Uterus (tissue), 2 donors: ENCODE results near the gene ELF4.

ENCODE experiments used
- CTCF ChIP-seq, 4 experiments: fragments of 200-600 bp in 2 of 4; fragments of 450-650 bp in 2 of 4; sonication (generic) in 2 of 4; IDR thresholded peaks; one replicate each; pipeline ENCODE4 v1.5.1; 2016 to 2019; ENCODE audit warnings: antibody characterized with exemption in 4 of 4, mild to moderate bottlenecking in 2 of 4, moderate library complexity in 1 of 4
- POLR2A ChIP-seq, 2 donors: fragments of 450-650 bp; IDR thresholded peaks; one replicate each; pipeline ENCODE4 v1.6.1; 2016; ENCODE audit warnings: antibody characterized with exemption in 2 of 2, mild to moderate bottlenecking in 1 of 2, moderate library complexity in 1 of 2

GRCh38 chrX:130072345-130072740, 38.0 kb downstream of the ELF4 start:
- no peak for TF ChIP-seq CTCF (IDR thresholded peaks at IDR 0.05)
- TF ChIP-seq POLR2A (IDR thresholded peaks at IDR 0.05): no peak
